ENCODE results near the gene SEMA6B.
"Not testable (repeated sequence)": the region's sequence is repeated elsewhere in the genome, so short reads cannot be mapped to it uniquely, and the experiment has no call there.

The SEMA6B gene

GRCh38 chr19:4548238-4548584 lies 11.3 kb downstream of the SEMA6B start:
- no peak overlapping the region for H3K27ac Mint-ChIP-seq
- no peaks in the 10 kb centered on the region for H3K9me3 Mint-ChIP-seq
- no peaks in the 10 kb centered on the region for H3K36me3 Mint-ChIP-seq
- H3K4me1 Mint-ChIP-seq, result no peaks in the 10 kb centered on the region
- H3K4me3 Mint-ChIP-seq, result no peak overlapping the region
- no peaks in the 10 kb centered on the region for H3K27me3 Mint-ChIP-seq

GRCh38 chr19:4547303-4548237 lies 11.9 kb downstream of the SEMA6B start:
- Mint-ChIP-seq H3K27me3 (no peaks in the 10 kb centered on the region), H3K4me3 (no peak overlapping the region), H3K9me3 (no peaks in the 10 kb centered on the region), H3K27ac (peak overlapping the region; percentile 17), H3K36me3 (no peaks in the 10 kb centered on the region), H3K4me1 (no peaks in the 10 kb centered on the region)

GRCh38 chr19:4543842-4544647 lies 15.4 kb downstream of the SEMA6B start:
- Mint-ChIP-seq H3K27ac (no peak overlapping the region), H3K27me3 (peaks cover 1% of the 10 kb centered on the region), H3K4me1 (peaks cover 10% of the 10 kb centered on the region), H3K4me3 (no peak overlapping the region), H3K9me3 (no peaks in the 10 kb centered on the region), H3K36me3 (no peaks in the 10 kb centered on the region)

GRCh38 chr19:4542896-4543841 lies 16.3 kb downstream of the SEMA6B start:
- Mint-ChIP-seq H3K9me3 (no peaks in the 10 kb centered on the region), H3K27me3 (peaks cover 3% of the 10 kb centered on the region), H3K4me3 (no peak overlapping the region), H3K27ac (no peak overlapping the region), H3K36me3 (no peaks in the 10 kb centered on the region), H3K4me1 (peaks cover 10% of the 10 kb centered on the region)

GRCh38 chr19:4541806-4542145 lies 17.7 kb downstream of the SEMA6B start:
- not testable (repeated sequence) for H3K4me3 Mint-ChIP-seq, H3K36me3 Mint-ChIP-seq, H3K9me3 Mint-ChIP-seq, H3K4me1 Mint-ChIP-seq, H3K27me3 Mint-ChIP-seq, H3K27ac Mint-ChIP-seq

- H3K27ac Mint-ChIP-seq, result no peak overlapping the region
- peaks cover 5% of the 10 kb centered on the region for H3K27me3 Mint-ChIP-seq
- H3K36me3 Mint-ChIP-seq, result no peaks in the 10 kb centered on the region
- peaks cover 10% of the 10 kb centered on the region for H3K4me1 Mint-ChIP-seq
- no peaks in the 10 kb centered on the region for H3K9me3 Mint-ChIP-seq
- H3K4me3 Mint-ChIP-seq, result no peak overlapping the region
These were observed 18.2 kb downstream of the SEMA6B start for GRCh38 chr19:4541114-4541805.

- Mint-ChIP-seq H3K4me3 (peak within 1 kb of the TSS; percentile 24), H3K4me1 (peaks cover 16% of the 10 kb centered on the region)
These were observed 19.5 kb downstream of the SEMA6B start, which contains the start of gene LRG1 for GRCh38 chr19:4539693-4540581. Gene LRG1 (minus strand): TSS chr19:4540036. CDS start chr19:4540013, 23 bp downstream.

GRCh38 chr19:4539169-4539692 lies 20.3 kb downstream of the SEMA6B start:
- H3K4me1 Mint-ChIP-seq, result peaks cover 16% of the 10 kb centered on the region
- H3K27ac Mint-ChIP-seq, result no peak overlapping the region
- no peaks in the 10 kb centered on the region for H3K9me3 Mint-ChIP-seq
- H3K27me3 Mint-ChIP-seq, result peaks cover 5% of the 10 kb centered on the region
- H3K4me3 Mint-ChIP-seq, result no peak overlapping the region
- H3K36me3 Mint-ChIP-seq, result no peaks in the 10 kb centered on the region

More at GRCh38 chr19:4539693-4540581, 19.5 kb downstream of the SEMA6B start, which contains the start of gene LRG1:
- Mint-ChIP-seq H3K9me3 (no peaks in the 10 kb centered on the region), H3K36me3 (no peaks in the 10 kb centered on the region), H3K27me3 (peaks cover 5% of the 10 kb centered on the region), H3K27ac (no peak within 1 kb of the TSS)

- Mint-ChIP-seq H3K36me3 (no peaks in the 10 kb centered on the region), H3K27ac (no peak overlapping the region), H3K9me3 (no peaks in the 10 kb centered on the region), H3K4me1 (peaks cover 16% of the 10 kb centered on the region), H3K4me3 (no peak overlapping the region), H3K27me3 (peaks cover 5% of the 10 kb centered on the region)
These were observed 20.9 kb downstream of the SEMA6B start for GRCh38 chr19:4538601-4538954.

- Mint-ChIP-seq H3K4me1 (peaks cover 16% of the 10 kb centered on the region), H3K4me3 (no peak overlapping the region), H3K27ac (no peak overlapping the region), H3K9me3 (no peaks in the 10 kb centered on the region), H3K27me3 (peaks cover 5% of the 10 kb centered on the region), H3K36me3 (no peaks in the 10 kb centered on the region)
These were observed 21.4 kb downstream of the SEMA6B start for GRCh38 chr19:4537953-4538600.

- Mint-ChIP-seq H3K36me3 (no peaks in the 10 kb centered on the region), H3K4me3 (no peak overlapping the region), H3K27ac (no peak overlapping the region), H3K9me3 (no peaks in the 10 kb centered on the region), H3K27me3 (peaks cover 5% of the 10 kb centered on the region), H3K4me1 (peaks cover 16% of the 10 kb centered on the region)
These were observed 22.7 kb downstream of the SEMA6B start for GRCh38 chr19:4536798-4537197.

- Mint-ChIP-seq H3K27me3 (peaks cover 5% of the 10 kb centered on the region), H3K36me3 (no peaks in the 10 kb centered on the region), H3K4me3 (no peak within 1 kb of the TSS), H3K9me3 (no peaks in the 10 kb centered on the region), H3K4me1 (peaks cover 10% of the 10 kb centered on the region), H3K27ac (no peak within 1 kb of the TSS)
These were observed 24.4 kb downstream of the SEMA6B start, which contains the start of gene PLIN5 for GRCh38 chr19:4534836-4535658. Gene PLIN5 (minus strand): TSS chr19:4535224. CDS start chr19:4534074, 1,150 bp downstream.

All from activated naive CD4-positive, alpha-beta T cell treated with anti-CD3 and anti-CD28 coated beads, Interleukin-2, amount 50 U/mL, for 24 hours (primary cell).